Glomerular visceral epithelial cell (primary cell): ENCODE results near the gene RHOBTB1.

Experiments used
- DNase-seq: peaks from one replicate; pipeline ENCODE4 v3.0.0-alpha.2; 2016; ENCODE audit errors: extremely low spot score

RHOBTB1 gene

GRCh38 chr10:60820093-60820754 lies 123.8 kb downstream of the RHOBTB1 start:
- peak; percentile 21 for DNase-seq
